ENCODE measurements around the gene CAV1.
"Not testable (repeated sequence)": the region's sequence is repeated elsewhere in the genome, so short reads cannot be mapped to it uniquely, and the experiment has no call there.

CAV1 gene

DNA sequence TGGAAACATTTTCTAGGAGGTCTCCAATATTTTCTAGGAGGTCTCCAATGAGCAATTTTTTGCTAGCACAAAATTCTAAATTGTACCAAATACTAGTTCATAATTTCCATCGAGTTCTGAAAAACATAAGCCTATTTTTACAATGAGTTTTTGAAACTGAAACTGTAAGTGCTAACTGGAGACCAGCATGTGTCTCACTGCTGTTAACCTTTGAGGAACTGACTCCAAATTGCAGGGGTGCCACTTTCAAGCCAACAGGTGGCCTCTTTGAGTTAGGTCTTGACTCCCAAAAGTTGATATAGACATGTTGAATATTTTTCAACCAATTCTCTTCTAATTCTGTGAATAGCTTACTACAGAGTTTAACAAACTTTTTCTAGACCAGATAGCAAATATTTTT is 58.8 kb downstream of the CAV1 start:
- no peak for DNase-seq

DNA sequence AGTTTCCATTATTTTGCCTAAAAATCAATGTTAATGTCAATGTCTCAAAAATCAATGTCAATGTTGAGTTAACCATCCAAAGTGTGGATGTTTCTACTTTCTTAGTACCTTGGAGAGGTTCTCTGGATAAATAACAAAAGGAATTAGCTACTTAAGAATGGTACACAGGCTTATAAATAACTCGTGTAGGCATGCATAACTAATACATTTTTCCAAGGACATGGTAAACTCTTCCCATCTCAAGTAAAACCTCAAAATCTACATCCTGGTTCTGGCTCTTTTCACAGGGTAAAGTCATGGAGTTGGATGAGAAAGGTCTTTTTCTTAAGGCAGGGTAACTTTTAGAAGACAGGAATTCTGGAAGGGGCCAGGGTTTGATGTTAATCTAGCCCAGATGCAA is 59.9 kb downstream of the CAV1 start:
- no peak for DNase-seq

DNA sequence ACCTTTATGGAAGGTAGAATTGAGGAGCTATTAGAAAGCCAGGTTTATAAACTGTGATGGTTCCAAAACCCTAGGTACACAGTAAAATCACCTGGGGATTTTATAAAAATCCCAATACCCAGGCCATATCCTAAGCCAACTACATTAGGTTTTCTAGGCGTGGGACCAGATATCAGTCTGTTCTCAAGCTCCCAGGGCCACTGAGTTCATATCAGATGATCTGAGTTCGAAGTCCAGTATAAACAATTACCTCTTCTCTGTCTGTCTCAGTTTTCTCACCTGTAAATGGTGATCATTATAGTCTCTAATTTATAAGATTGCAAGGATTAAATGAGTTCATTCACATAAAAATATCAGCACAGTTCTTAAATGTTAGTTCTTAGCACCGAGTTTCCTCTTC is 60.6 kb downstream of the CAV1 start:
- DNase-seq: no peak

DNA sequence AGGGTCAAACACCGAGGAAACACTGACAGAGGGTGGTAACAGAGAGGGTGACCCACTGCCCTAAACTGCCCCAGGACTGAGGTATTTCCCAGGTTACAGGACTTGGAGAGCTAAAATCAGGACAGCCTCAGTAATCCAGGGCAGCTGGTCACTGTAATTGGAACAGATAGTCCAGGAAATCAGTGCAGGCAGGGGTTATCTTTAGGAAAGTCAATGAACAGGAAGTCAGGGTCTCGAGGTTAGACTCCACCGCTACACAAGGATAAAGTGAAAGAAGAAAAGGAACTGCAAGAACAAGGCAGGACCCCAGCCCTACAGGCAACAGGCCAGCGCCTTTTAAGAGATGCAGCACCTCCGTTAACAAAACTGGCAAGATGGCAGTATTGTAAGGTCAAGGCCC is 61.1 kb downstream of the CAV1 start:
- DNase-seq: no peak

DNA sequence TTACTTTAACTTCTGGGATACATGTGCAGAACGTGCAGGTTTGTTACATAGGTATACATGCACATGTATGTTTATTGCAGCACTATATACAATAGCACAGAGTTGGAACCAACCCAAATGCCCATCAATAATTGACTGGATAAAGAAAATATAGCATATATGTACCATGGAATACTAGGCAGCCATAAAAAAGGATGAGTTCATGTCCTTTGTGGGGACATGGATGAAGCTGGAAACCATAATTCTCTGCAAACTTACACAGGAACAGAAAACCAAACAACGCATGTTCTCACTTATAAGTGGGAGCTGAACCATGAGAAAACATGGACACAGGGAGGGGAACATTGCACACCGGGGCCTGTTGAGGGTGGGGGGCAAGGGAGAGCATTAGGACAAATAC is 62.4 kb downstream of the CAV1 start:
- not testable (repeated sequence) for DNase-seq

DNA sequence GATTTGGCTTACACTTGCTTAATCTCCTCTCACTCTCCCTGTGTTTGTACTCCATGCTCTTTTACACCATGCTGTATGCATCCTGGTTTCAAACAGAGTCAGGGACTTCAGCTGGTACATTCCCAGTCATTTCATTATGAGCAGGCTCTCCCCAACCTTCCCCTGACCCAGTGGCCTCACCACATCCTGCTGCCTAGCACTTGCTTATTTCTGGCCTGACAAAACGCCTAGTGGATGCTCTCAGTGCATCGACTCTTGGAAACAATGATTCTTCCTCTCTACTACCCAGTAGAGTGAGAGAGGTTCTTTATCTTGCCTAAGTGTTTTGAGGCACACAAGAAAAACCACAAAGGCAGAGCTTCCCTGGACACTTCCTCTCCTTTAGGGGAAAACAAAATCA is 63.4 kb downstream of the CAV1 start:
- DNase-seq: no peak

DNA sequence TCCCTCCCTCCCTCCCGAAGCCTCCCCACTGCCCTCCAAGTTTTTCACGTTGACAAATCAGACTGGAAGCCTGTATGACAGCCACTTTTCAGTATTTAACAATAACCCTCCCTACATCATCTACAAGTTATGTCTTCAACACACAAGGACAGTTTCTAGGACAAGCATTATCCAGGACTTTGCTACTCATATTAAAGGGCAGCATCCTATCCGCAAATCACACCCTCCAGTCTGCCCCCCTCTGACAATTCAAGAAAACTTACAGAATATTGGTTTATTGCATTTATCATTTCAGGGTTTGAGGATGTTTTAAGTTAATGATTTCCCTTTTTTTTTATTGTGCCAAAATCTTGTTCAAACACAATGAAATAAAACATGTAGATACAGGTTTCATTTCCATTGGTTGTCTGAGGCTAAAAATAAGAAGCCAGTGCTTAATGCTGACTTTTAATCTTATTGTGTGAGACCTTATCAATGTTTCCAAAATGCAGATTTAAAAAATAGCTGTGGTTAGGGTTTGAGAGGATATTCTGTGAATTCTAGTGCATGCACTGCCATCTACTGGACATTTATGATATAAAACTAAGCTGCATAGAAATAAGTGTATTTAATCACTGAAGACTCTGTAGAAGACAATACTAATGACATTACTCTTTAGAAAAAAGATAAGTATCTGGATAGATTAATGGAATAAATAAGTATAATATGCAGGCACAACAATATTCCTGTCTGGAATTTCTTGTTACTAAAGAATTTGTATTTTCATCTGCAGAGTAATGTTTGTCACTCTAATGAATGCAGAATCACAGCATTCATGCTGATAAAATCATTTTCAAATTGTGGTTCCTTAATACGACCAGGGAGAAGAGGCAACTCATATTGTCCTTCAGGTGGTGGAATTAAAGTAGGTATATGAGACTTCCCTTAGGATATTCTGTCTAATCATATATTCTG is 64.1 kb downstream of the CAV1 start:
- DNase-seq: no peak

DNA sequence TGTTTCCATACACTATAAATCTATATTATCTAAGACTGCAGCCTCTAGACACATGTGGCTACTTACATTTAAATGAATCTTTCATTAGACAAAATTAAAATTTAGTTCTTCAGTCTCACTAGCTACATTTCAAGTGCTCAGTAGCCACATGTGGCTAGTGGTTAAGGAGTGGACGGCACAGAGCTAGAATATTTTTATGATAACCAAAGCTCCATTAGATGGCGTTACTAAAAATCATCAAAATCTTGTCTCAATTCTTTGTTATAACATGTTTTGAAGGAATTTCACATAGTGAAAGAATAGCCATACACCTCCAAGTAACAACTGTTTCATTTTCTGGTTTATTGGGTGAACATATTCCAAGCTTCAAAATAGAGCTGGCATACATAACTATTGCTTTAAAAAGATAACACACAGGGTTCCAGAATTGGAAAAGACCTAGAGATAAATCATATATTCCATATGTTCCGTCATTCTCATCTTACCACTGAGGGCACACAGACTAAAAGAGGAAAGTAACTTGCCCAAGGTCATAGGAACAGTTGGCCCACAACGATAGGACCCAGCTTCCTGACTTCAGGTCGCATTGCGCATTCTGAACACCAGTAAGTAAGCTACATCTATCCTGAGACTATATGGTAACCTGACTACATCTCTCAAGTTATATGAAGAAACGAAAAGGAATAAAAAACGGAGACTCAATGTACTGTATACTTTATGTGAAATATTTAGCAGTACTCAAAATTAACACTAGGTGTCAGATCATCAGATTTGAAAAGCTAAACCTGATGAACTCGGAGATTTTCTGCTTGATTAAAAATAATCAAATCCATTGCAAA is 66.6 kb downstream of the CAV1 start:
- no peak for DNase-seq

DNA sequence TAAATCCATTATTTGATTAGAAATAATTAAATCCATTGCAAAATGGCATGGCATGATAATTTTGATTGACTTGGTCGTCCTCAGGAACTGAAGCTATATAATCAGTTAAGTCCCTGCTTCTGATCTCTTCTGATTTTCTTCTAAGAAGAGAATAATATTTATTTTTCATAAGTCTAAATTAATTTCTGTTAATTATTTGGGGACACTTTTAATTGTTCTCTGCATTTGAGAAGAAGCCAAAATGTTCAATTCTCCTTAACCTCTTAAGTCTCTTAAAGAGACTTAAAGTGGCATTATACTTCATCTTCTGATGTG is 67.2 kb downstream of the CAV1 start:
- no peak for DNase-seq

DNA sequence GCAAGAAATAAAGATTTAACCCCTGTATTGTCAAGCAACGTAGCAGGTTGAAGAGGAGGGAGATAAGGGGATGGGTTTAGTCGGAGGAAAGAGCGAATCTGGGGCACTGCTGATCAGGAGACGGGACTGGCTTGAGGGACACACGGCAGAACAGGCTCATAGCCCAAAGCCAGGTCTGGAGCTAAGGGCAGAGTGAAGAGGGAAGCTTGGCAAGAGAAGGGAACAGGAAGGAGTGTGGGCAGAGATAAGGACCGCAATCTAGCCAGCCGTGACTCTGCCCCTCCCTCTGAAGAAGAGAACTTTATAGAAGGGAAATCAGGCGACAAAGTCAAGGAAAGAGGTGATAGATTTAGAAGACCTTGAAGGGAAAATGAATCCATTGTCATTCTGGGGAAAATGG is 67.6 kb downstream of the CAV1 start:
- no peak for DNase-seq

DNA sequence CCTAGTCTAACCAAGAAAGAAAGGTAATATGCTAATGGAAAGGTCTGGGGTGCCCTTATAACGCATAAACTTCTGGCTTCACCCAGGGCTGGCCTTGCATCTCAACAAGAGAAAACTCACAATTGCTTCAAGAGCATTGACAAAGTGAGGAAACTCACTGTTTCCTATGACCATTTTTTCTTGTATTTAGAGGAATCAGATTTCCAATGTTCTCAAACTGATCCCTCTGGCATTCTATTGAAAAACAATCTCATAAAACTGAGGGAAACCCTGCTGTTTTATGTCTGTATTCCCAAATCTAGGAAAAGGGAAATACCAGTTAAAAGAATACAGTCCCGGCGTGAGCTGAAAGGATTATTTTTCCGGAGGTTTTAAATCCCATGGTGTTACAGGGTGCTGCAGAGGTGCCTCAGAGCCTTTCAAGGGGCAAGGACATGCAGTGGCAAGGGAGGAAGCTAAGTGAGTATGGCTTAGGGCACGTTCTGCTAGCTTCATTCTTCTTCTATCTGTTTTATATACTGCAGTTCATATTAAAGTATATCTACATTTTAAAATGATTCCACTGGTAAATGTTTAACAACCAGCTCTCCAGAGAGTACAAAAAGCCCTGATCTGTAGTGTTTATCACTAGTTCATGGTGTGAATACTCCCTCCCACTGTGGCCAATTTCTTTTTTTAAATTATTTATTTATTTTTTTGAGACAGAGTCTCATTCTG is 68.7 kb downstream of the CAV1 start:
- no peak for DNase-seq

DNA sequence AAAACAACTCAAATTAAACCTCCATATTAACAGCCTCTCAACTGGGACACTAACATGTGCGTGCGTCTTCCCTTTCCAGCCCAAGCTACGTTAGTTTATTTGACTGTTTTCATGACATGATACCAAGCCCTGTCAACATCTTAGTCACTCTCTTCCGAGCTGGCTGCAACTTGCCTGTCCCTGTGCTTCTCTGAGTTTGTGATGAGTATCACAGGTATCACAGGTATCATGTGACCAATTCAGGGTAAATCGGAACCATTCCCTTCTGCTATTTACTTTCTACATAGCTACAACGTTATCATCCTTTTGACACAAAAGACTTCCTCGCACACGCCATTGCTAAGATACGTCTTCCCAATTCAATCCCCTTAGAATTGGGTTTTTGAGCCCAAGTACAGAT is 70.2 kb downstream of the CAV1 start:
- DNase-seq: no peak

DNA sequence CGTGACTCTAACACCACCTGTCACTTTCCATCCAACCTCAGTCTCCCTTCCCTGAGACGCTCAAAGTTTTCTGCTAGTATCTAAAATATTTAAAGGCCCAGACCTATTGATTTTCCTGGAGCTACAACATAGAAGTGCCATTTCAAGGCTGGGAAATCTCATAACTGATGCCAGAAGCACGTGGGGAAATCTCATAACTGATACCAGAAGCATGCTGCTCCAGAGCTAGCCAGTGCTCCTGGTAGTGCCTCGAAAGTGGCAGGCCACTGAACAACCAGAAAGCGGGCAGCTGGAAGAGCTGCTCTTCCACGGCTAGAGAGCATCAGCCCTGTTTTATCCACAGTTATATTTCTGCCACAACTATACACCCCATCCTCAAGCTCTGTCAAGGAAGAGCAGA is 72.5 kb downstream of the CAV1 start:
- no peak for DNase-seq

DNA sequence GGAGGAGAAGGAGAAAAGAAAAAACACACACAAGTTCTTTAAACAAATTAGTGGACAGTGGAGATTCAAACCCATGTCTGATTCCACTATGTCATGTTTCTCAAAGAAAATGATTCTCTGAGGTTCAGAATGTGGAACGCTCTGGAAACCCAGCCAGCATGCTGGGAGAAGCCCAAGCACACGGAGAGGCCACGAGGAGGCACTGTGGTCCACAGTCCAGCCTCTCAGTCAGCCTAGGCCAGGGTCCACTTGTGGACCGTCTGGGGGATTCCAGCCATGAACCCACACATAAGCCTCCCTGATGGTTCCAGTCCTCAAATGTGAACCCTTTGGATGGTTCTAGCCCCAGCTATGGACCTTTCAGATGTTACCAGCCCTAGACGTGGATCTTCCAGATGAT is 73.4 kb downstream of the CAV1 start:
- DNase-seq: no peak

DNA sequence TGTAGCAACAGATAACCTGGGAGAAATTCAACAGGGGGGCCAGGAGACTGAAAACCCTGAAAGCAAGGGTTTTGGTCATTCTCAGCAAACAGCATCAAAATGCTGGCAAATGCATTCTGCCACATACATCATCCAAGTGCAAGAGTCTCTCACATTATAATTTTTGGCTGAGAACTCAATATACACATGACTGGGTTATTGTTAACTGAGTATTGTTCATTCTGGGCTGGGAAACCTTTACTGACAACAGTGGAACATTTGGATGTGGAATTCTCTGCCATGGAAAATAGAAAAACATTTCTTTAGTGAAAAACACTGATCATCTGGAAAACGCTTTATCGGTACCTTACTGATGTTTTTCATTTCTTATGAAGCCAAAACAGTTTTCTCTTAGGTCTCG is 74.0 kb downstream of the CAV1 start:
- DNase-seq: no peak

DNA sequence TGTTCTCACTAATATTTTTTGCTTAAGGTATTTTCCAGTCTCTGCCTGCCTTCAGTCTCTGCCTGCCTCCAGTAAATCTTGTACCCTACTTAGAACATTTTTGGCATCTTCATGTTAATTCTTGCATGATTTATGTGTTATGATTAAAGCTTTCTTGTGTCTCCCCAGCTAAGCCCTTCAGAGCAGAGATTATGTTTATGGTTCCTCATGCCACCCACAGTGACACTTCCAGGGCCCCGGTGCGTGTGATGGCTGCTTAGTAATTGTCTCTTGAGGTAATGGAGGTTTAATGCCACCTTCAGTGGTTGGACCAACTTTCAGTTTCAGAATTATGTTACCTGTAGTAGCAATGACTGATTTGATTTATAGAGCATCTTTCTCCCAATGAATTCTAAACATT is 76.6 kb downstream of the CAV1 start:
- DNase-seq: no peak

DNA sequence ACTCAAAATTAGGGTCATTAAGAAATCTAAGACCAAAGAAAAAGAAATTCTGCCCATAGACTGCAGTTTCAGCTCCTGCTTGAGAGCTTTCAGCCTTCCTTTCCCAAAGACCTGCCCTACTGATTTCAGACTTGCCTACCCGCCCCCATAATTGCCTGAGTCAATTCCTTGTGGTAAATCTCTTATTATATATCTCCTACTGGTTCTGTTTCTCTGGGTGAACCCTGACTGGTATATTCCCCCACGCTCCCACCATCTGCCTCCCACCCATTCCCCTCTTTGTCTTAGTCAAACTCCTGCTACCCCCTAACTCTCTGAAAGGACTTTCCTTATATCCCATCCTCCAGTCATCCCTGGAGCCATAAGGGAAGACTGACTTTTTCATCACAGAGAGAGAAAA is 82.5 kb downstream of the CAV1 start:
- no peak for DNase-seq

DNA sequence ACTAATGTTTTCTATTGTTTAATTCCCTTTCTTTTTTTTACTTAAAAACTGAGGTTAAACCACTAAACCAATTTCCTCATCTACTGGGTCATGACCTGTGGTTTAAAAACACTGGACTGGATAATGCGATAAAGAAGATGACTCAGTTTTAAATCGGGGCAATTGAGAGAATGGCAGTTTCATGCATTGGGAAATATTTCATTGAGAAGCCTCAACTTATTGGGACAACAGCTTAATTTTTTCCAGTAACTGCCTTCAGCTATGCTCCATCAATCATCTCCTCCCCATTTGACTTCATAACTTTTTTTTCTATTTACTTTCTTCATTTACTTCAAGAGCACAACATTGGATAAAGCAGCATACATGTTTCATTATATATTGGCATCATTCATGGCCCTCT is 85.4 kb downstream of the CAV1 start:
- no peak for DNase-seq

DNA sequence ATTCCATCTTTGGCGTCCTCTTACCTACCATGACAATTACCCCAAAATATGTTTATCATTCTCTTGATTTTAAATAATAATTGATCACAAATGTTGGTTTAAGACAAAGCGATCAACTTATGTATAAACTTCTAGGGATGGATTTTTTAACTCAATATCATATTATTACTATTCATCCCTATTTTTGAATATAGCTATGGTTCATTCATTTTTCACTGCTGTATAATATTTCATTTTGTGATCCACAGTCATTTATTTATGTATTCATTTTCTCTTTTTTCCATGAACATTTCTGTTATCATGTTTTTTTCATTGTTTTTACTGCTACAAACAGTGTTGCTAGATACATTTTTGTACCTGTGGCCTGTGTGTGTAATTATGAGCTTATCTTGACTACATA is 85.9 kb downstream of the CAV1 start:
- no peak for DNase-seq

All from NCI-H510A (cell line).